H7 (cell line): ENCODE measurements around the gene TSHZ2. TPM values are rescaled to one million over a fixed set of nuclear protein-coding genes. Genes with fewer than 3 reads are reported as not detected.
"Not testable (repeated sequence)": the region's sequence is repeated elsewhere in the genome, so short reads cannot be mapped to it uniquely, and the experiment has no call there.

Experiments used
- DNase-seq: peaks from one replicate; pipeline ENCODE4 v3.0.0; 2012
- H3K27me3 ChIP-seq: 2 replicates; pipeline ENCODE4 v1.6.0; 2011; ENCODE audit warnings: mild to moderate bottlenecking, low read length; ENCODE audit not compliant: control insufficient read depth, insufficient read depth
- H3K36me3 ChIP-seq: replicated peaks from 2 replicates; pipeline ENCODE4 v1.5.1; 2011; ENCODE audit warnings: low read length; ENCODE audit not compliant: control insufficient read depth, insufficient read depth
- H3K4me3 ChIP-seq: 2 replicates; pipeline ENCODE4 v1.5.1; 2011; ENCODE audit warnings: low read depth, mild to moderate bottlenecking, control low read depth, low read length, moderate library complexity; ENCODE audit not compliant: insufficient read depth
- total RNA-seq: library from RNA; depleted of rRNA; stranded (reverse); fragments of >200 nt; shearing (Covaris generic); gene quantifications from 2 replicates; pipeline ENCODE4 v1.2.3, GENCODE V29; 2014

Gene TSHZ2
- total RNA-seq, 1 experiment from 2014 or later: 0.31 TPM

GRCh38 chr20:53352727-53353440, 380.7 kb downstream of the TSHZ2 start:
- DNase-seq: no peak
- Histone ChIP-seq H3K27me3 (no peaks in the 10 kb centered on the region), H3K36me3 (no peaks in the 10 kb centered on the region), H3K4me3 (no peak overlapping the region)

GRCh38 chr20:53354314-53354713, 382.2 kb downstream of the TSHZ2 start:
- DNase-seq: no peak
- H3K4me3 ChIP-seq: no peak overlapping the region
- no peaks in the 10 kb centered on the region for H3K36me3 ChIP-seq
- no peaks in the 10 kb centered on the region for H3K27me3 ChIP-seq

GRCh38 chr20:53355790-53356189, 383.6 kb downstream of the TSHZ2 start:
- Histone ChIP-seq H3K4me3 (no peak overlapping the region), H3K36me3 (no peaks in the 10 kb centered on the region), H3K27me3 (no peaks in the 10 kb centered on the region)
- no peak for DNase-seq

- DNase-seq: no peak
- no peak overlapping the region for H3K4me3 ChIP-seq
These were observed 387.3 kb downstream of the TSHZ2 start for GRCh38 chr20:53359425-53359824.

GRCh38 chr20:53360852-53361251, 388.7 kb downstream of the TSHZ2 start:
- H3K4me3 ChIP-seq: no peak overlapping the region
- peak; percentile 56 for DNase-seq
- H3K27me3 ChIP-seq: no peaks in the 10 kb centered on the region
- H3K36me3 ChIP-seq: no peaks in the 10 kb centered on the region

More at GRCh38 chr20:53359425-53359824, 387.3 kb downstream of the TSHZ2 start:
- H3K36me3 ChIP-seq: no peaks in the 10 kb centered on the region
- no peaks in the 10 kb centered on the region for H3K27me3 ChIP-seq

GRCh38 chr20:53362736-53363135, 390.6 kb downstream of the TSHZ2 start:
- no peak for DNase-seq
- no peaks in the 10 kb centered on the region for H3K27me3 ChIP-seq
- no peaks in the 10 kb centered on the region for H3K36me3 ChIP-seq
- H3K4me3 ChIP-seq: no peak overlapping the region

GRCh38 chr20:53364646-53365045, 392.5 kb downstream of the TSHZ2 start:
- Histone ChIP-seq H3K36me3 (no peaks in the 10 kb centered on the region), H3K27me3 (no peaks in the 10 kb centered on the region), H3K4me3 (no peak overlapping the region)
- DNase-seq: no peak

GRCh38 chr20:53365076-53365475, 392.9 kb downstream of the TSHZ2 start:
- H3K36me3 ChIP-seq: no peaks in the 10 kb centered on the region
- DNase-seq: no peak
- H3K4me3 ChIP-seq: no peak overlapping the region
- no peaks in the 10 kb centered on the region for H3K27me3 ChIP-seq

- H3K4me3 ChIP-seq: no peak overlapping the region
- no peaks in the 10 kb centered on the region for H3K36me3 ChIP-seq
- DNase-seq: no peak
- no peaks in the 10 kb centered on the region for H3K27me3 ChIP-seq
These were observed 393.4 kb downstream of the TSHZ2 start for GRCh38 chr20:53365539-53366075.

GRCh38 chr20:53366928-53367327, 394.8 kb downstream of the TSHZ2 start:
- not testable (repeated sequence) for H3K27me3 ChIP-seq, DNase-seq, H3K4me3 ChIP-seq, H3K36me3 ChIP-seq

GRCh38 chr20:53369871-53370270, 397.7 kb downstream of the TSHZ2 start:
- no peak for DNase-seq
- no peak overlapping the region for H3K4me3 ChIP-seq
- H3K27me3 ChIP-seq: no peaks in the 10 kb centered on the region
- H3K36me3 ChIP-seq: no peaks in the 10 kb centered on the region

GRCh38 chr20:53370345-53370961, 398.3 kb downstream of the TSHZ2 start:
- DNase-seq: no peak
- H3K27me3 ChIP-seq: no peaks in the 10 kb centered on the region
- H3K36me3 ChIP-seq: no peaks in the 10 kb centered on the region
- H3K4me3 ChIP-seq: no peak overlapping the region

- H3K27me3 ChIP-seq: no peaks in the 10 kb centered on the region
- no peak overlapping the region for H3K4me3 ChIP-seq
- no peak for DNase-seq
- no peaks in the 10 kb centered on the region for H3K36me3 ChIP-seq
These were observed 399.1 kb downstream of the TSHZ2 start for GRCh38 chr20:53371216-53371615.

- no peak for DNase-seq
- H3K36me3 ChIP-seq: no peaks in the 10 kb centered on the region
- no peaks in the 10 kb centered on the region for H3K27me3 ChIP-seq
- no peak overlapping the region for H3K4me3 ChIP-seq
These were observed 403.9 kb downstream of the TSHZ2 start for GRCh38 chr20:53376021-53376420.
